ENCODE data around the gene SLC7A1.

The SLC7A1 gene

DNA sequence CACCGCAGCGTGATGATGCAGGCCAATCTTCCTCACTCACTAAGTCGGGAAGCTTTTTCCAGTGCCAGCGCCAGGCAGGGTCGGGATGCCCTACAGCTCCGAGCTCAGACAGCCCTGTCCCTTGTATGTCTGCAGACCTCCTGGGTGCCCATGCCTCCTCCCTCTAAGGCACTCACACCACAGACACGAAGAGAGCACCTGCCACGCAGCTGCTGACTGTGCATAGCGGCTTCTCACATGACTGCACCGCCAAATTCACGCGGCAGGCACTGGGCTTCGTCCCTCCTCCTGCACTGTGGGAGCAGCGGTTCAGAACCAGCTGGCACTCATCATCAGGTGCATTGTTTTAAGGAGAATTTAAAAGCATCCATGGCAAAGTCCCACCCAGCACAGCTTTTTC, 88.1 kb downstream of the SLC7A1 start:
- DNase-seq, result no peak

DNA sequence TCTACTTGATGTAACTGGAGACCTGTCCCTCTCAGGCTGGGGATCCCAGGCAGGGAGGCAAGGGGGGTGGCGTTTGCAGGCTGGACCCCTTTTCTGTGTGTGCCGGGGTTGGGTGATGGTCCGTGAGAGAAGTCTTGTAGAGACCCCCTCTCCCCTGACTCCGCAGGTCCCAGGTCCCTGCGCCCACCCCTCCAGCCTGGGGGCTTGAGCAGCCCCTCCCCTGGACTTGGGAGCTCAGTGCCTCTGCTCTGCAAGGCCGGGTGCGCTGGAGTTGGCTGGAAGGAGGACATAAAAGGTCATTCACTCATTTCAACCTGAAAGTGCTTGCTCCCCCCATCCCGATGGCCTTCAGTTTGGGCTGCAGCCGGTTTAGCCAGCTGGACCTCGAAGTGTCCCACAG, 89.5 kb downstream of the SLC7A1 start:
- no peak for DNase-seq

DNA sequence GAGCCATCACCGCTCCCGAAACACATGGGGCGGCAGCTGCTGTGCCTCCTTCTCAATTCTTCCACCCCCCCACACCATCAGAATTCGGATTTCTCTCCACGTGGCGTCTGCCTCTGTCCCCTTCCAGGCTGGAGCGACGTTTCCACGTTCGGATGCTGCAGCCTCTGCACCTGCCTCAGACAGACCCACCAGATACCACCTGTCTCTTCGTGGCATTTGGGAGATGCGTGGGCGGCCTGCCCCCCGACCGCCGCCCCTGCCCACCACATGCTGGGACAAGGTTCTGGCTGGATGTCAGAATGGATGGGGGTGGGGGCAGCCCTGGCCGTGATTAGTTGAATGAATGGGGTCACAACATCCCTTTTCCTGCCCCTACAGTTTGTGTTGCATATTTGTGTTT, 90.0 kb downstream of the SLC7A1 start:
- DNase-seq, result no peak

DNA sequence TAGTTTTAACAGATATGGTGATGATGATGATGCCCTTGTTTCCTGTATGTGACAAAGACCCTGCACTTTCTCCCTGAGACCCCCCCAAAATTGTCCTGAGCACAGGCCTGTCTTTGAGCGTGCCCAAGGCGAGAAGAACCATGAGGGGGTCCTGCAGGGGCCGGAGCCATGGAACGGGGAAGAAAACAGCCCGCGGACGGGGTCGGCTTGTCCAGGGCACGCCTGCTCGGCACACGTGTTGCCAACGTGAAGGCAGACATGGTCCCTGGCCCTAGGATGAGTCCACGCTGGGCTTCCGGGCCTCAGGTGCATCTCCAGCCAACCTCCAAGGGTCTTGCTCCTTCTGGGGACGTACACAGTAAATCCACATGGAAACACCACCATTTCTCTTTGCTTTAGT, 90.8 kb downstream of the SLC7A1 start:
- DNase-seq, result no peak

DNA sequence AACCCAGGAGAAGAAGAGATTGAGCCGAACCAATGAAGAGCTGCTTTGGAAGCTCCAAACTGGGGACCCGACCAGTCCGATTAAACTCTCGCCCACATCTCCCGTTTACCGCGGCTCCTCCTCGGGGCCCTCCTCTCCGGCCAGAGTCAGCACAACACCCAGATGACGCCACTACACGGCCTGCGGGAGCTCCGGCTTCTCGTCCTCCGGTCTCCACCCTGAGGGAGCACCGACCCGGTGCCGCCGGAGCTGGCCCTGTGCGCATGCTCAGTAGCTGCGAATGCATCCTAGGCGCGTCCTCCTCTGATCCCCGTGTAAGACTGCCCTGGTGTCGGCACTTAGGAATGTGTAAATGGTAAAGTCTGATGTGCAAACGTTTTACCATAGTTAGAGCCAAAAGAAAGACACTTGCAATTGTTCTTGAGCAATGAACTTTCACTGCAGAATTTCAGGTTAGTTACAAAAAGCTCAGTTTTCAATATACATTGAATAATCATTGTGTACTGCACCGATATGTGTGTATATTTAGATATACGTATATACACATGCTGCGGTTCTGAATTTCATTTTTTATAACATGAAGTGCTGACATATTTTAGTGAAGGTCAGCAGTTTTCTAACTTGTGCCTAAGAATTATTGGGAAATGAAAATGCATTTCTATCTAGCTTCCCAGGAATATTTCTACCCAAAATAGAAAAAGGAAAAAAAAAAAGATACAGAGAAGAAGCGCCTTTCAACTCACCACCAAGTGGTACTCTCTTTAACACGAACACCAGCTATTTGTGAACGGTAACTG, 92.2 kb downstream of the SLC7A1 start:
- DNase-seq, result no peak

DNA sequence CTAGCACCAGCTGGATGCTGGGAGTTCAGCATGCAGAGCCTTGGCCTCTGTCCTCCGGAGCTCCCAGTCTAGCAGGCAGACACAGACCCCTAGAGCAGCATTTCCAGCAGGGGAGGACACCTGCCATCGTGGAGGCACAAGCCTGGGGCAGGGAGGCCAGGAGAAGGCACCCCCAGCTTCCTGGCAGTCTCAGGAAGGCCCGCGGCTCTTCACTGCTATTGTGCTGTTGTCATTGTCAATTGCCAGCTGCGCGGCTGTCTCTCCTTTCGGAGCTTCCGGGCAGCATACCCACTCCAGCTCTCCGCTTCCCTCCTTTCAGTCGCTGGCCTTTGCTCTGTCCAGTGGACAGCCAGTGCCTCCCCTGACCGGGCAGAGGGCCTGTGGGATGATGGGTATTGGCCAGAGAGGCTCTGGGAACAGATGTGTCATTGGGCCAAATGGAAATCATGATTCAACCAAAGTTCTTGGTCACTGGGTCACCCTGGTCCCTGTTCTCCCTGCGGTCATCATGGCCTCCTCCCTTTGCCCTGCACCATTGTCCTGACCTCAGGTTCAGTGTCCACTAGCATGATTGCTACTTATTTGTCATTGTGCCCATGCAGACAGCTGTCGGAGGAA, 93.0 kb downstream of the SLC7A1 start:
- DNase-seq, result no peak

DNA sequence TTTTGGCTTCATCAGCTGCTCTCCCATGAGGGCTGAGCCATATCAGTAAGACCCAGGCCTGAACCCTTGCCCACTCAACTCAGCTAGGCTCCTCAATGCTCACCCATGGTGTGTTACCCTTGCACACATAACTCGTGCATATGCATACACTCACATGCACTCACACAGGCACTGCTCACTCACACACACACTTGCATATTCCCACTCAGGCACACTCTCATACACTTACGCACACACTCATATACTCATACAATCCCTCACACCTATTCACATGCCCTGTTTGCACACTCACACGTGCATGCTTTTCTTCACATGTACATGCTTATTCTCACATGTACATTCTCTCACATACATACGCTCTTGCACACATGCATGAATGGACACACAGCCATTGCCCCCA, 93.8 kb downstream of the SLC7A1 start:
- no peak for DNase-seq

DNA sequence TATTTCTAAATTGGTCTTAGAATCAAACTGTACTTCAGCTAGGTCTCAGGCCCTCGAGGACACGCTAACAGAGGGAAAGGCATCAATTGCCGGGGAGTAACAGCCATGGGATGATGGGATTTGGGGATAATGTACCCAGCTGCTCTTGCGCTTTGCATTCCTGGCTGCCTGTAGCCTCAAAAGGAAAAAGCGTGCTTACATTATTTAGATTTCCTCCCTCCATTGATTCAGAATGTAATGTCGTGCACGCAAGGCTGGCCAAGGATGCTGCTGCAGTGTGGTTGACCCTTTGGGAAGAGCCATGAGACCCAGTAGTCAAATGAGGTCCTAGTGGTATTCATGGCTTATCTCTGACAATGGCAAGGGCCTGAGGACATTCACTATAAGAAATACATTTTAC, 95.1 kb downstream of the SLC7A1 start:
- DNase-seq, result no peak

DNA sequence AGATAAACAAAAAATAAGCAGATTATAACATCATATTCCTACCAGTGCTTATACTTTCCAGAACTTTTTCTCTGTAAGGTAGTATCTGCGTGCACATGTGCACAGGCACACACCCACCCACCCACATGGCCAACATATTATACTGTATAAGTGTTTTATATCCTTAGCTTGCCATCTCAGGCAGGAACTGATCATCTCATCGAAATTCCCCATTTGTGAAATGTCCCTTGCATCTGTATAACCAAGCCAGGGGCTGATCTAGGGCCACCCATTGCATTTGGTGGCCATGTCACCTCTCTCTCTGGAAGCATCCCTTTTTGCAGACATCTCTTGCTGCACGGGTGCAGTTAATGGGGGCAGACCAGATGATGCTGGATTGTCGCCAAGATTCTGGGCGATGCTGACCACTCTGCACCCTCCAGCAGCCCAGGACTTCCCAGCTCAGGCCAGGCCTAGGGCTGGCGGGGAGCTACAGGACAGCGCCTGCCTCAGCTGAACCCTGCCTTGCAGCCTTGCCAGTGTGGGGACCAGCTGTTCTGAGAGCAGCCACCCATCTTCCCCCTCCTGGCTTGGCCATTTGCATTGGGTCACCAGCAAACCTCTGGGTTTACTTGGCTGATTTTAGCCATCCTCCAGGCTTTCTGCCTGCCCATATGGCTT, 95.9 kb downstream of the SLC7A1 start:
- no peak for DNase-seq

DNA sequence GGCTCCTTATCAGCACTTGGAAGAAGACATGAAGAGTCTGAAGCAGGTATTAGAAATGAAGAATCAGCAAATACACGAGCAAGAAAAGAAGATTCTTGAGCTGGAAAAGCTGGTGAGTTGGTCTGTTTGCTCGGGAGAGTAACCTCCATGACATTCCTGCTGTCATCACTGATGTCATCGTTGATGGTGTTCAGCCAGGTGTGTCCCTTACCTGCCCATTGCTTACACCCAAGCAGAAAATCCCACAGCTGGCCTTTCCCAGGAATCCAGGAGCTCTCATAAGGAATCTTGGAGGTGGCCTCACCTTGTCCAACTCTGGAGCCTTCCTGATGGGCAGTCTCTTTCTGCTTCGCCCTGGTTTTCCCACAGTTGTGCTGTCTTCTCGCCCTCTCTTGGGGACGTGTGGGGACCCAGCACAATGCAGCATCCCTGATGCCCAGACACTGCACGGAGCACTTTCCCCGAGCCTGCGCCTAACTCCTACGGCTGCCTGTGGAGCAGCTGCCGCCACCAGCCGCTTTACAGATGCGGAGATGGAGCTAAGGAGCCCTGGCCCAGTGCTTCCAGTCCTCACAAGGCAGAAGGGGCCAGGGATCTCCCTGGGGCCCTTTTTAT, 97.0 kb downstream of the SLC7A1 start:
- no peak for DNase-seq

DNA sequence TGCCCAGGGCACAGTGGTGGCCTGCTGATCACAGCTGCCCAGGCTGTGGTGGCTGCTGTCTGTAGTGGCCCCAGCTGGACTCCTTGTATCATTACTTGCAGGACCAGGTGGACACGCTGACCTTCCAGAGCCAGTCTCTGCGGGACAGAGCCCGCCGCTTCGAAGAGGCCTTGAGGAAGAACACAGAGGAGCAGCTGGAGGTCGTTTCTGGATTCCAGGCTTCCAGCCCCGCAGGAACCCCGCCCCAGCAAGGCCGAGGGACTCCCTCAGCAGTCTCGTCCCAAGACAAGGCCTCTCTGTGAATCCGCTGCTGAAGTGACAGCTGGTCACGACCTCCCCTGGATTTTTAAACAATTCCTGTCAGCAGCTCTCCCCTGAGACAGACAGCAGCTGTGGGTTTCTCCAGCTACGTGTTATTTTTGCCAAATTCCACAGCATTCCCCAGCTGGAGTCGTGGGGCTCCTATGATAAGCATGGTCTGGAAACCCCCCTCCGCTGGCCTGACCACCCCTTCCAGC, 98.3 kb downstream of the SLC7A1 start:
- no peak for DNase-seq

DNA sequence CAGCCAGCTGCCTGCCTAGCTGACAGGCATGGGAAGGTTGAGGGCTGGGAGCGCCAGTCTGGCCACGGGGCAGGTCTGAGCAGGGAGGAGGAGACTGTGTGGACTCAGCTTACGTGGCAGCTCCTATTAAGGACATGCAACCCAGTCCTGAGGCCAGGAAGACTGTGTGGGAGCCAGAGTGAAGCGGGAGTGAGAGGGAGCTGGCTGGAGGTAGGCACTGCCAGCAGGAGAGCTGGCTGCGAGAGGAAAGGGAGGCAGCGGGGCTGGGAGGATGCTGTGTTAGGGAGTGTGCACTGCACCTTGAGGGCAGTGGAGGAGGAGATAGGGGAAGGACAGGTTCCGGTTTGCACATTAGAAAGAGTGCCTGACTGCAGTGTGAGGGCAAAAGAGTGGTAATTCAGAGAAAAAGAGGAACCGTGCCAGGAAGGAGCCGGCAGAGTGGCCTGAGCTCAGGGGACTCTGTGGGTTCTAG, 99.2 kb downstream of the SLC7A1 start:
- peak; percentile 94 for DNase-seq

DNA sequence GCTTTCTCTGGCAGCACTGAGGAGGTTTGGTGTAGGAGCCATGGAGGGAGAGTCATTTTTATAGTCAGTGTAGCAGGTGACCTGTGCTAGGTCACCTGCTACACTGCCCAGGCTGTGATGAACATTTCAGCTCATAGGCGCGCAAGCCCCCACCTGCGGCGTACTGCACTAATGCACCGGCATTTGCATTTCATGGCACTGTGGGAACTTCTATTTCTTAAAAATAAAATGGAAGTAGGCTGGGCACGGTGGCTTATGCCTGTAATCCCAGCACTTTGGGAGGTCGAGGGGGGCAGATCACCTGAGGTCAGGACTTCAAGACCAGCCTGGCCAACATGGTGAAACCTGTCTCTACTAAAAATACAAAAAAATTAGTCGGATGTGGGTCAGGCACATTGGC, 101.0 kb downstream of the SLC7A1 start:
- DNase-seq, result no peak

DNA sequence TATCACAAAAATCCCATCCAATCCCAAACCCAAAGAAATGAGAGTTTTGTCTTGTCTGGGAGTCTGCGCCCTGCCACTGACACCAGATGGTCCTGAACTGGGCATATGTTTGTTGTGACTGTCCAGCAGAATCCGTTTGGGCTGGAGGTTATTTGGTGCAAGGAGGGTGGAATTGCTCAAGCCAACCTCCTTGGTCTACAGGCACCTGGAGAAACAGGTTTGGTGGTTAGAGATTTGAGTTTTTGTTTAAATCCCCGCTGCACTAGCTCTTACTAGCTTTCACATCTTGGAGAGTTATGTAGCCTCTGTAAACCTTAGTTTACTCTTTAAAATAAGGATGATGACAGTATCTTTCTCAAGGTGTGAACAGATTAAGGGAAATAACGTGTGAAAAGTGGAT, 101.7 kb downstream of the SLC7A1 start:
- no peak for DNase-seq

DNA sequence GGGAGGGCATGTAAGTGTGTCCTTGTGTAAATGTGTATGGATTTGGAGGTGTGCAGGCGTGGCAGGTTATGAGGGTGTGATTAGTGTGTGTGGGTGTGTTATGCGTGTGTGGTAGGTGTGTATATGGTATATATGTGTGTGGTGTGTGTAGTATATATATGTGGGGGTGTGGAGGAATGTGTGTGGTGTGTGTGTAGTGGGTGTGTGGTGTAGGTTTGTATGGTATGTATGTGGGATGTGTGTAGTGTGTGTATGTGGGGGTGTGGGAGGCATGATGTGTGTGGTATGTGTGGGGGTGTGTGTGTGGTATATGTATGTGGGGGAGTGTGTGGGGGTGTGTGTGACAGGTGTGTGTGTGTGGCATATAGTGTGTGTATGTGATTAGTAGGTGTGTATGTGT, 104.2 kb downstream of the SLC7A1 start:
- DNase-seq, result no peak

DNA sequence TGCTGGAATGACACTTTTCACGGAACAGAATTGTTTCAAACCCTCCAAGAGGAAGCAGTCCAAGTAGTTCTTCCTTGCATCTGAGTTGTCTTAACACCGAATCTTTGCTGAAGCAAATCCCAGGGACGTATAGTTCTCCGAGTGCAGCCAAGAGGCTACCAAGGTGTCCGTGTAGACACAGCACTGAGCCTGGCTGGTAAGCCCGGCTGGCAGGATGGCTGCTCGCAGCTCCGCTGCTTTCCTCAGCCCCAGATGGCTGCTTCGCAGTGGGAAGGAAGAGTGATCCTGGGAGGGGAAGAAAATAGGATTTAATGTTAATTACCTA, 105.0 kb downstream of the SLC7A1 start:
- no peak for DNase-seq

DNA sequence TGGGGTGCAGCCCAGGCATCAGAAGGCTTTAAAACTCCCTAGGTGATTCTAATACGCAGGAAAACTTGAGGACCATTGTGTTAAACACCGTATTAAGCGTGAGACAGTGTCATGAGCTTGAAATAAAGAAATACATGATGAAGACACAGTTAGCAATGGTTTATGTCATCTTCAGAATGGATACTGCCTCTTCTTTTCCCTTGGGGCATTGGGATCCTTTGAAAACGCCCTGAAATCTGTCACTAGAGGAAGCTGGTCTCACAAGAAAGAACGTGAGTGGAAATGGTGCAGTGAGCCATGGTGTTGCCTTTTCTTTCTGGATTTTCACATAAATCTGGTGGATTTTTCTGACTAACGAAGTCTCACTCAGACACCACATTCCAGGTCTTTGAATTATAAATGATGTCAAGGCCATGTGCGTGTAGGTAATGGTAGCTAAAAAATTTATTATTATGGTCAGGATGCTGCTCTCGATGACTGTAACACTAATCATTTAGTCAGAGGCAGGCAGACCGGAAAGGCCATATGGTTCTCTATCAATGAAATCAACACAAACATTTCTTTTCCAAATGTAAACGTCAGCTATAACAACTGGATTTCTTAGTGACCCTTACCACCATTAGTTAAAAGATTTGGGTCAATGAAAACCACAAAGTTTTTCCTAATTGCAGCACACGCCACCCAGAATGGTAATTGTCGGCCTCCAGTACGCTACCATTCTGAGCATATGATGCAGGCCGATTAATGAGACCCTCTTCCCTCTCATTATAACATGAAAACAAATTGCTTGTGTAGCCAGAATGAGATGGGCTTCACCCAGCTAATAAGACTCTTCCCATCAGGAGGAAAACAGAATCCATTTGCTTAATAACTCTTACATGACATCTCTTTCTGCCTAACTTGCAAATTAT, 105.6 kb downstream of the SLC7A1 start:
- no peak for DNase-seq

DNA sequence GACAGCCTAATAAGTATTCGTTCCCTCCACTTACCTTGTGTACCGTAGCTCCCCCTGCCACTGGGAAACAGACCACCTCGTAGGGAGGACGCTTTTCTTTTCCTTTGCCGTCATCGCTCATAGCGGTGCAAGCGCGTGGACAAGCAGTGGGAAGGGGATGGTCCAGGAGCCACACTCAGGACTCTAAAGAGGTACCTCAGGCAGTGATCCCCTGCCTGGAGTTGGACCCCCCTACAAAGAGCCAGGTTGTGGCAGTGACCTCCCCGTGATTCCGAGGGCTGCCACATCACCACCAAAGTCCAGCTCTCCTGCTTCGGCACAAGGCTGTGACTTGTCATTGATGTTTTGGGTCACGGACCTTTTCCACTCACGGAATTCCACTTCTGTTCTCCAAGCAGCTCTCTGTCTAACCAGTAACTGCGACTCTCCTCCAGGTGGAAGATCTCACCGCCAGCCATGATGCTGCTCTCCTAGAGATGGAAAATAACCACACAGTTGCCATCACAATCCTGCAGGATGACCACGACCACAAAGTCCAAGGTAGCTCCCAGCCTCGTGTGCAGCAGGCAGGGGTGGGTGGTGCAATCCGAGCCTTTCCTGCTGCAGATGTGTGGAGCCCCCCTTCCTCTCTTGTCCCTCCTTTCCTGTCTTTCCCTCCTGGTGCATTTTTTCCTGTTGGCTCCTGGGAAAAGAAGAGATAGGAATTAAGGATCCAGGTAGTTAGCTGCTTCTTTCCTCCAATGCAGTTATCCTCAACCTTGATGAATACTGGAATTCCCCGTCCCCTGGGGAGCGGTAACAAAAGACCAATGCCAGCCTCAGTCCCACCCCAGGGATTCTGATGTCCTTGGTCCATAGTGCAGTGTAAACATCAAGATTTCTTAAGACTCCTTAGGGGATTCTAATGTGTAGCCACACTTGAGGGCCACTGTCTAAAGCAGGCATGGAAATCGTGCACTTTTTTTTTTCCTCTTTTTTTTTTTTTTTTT, 107.7 kb downstream of the SLC7A1 start:
- no peak for DNase-seq

DNA sequence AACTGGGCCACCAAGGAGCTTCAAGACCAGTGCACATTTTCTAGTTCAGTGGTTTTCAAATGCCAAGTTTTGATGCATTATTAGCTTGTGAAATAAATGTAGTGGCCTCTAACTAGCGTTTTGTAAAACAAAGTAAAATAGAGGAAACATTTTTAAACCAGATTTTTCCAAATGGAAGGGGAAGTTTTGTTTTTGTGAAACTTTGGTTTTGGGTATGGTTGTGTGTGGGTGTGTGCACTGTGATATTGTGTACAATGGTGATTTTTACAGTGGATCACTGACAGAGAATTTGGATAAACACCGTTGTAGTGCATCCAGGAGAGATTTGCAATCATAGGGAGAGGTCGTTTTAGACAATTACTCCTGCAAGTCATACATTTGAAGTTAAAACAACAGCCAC, 108.9 kb downstream of the SLC7A1 start:
- DNase-seq, result no peak

DNA sequence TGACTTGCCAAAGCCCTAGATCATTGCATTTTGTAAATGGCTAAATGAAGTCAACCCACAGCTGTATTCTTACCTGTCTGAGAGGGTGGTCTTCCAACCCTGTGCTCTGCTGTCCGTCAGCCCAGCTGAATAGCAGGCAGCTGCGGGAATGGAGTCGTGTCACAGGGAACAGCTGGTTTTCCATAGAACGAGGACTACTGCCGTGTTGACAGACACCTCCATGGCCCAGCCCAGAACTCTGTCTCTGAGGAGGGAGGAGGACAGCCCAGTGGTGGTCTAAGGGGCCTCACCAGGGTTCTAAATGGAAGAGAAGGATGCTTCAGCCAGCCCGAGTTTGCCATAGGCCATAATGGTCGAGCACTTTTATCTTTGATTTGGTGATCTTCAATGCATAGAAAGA, 110.7 kb downstream of the SLC7A1 start:
- DNase-seq, result no peak

DNA sequence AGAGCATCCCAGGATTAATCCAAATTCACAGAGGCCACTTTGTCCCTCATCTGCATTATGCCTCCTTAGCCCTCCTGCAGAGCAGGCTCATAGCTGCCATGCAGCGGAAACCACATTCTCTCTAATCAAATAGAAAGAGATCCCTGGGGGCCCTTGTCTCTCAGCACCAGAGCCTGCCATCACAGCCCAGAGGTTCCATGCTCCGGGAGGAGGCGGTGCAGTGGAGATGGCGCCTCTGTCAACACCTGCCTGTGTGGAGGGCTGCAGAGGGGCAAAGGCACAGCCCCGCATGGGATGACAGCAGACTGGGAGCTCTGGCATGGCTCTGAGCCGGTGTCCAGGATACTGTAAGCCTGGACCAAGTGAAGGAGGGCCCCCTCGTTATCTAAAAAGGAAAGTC, 111.3 kb downstream of the SLC7A1 start:
- no peak for DNase-seq
